Measurements from ENCODE around the gene COPS7A.

GRCh38 chr12:6780573-6780972 lies 56.7 kb downstream of the COPS7A start:
- no peak for TF ChIP-seq CTCF (conservative IDR thresholded peaks at IDR 0.05; ENCODE audit: low read depth, low read length)
- no peak for TF ChIP-seq EZH2phosphoT487 (IDR thresholded peaks at IDR 0.05; ENCODE audit: borderline replicate concordance, low read length)
- no peak for TF ChIP-seq EZH2 (IDR thresholded peaks at IDR 0.05; ENCODE audit: low read length, unreplicated experiment)

Data from PC-3 (cell line).